ENCODE measurements around the gene HOXB9. TPM values are rescaled to one million over a fixed set of nuclear protein-coding genes. Genes with fewer than 3 reads are reported as not detected.
A peak's percentile ranks its signal among the peaks of the same experiment; 100 is the strongest.

Gene HOXB9
- total and polyA plus RNA-seq, 2 of the 13 experiments (the other 11 are each of a cell fraction or from before 2014, with no cell fraction given) = not detected

DNA sequence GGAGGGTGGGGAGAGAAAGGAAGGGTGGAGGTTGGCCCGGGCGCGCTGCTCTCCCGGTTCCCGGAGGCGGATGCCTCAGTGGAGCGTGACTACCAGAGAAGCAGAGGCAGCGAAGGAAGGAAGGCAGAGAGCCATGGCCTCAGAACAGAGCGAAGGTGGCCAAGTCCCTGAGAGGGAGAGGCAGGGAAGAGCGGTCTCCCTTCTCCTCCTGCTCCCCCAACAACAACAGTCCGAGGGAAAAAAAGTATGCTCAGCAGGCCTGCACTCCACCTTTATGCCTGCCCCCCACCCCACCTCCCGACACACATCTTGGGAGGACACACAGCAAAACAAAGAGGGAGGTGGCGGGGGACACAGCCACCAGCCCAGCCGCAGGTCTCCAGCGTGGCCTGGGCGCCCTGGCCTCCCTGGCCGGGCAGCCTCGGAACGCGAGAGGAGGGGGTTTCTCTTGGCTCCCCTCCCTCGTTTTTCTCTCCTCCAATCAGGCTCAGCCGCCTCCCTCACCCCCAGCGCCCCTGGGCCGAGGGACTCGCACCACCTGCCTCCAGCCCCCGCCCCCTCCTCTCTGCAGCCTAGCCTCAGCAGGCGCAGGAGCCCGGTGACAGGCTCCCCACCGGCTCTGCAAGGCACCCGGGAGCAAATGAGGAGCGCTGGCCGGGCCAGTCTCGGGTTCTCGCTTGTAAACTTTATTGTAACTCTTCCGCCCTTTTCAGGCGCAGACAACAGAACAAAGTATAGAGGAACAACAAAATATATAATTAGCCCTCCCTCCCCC is 14.3 kb downstream of the HOXB9 start:
- TF ChIP-seq ZNF768 (CRISPR knock-in tag; IDR thresholded peaks at IDR 0.05) = peak; percentile 32; the same call in 1 of the 2 replicates
- TF ChIP-seq PCBP1 (IDR thresholded peaks at IDR 0.05; ENCODE audit: borderline replicate concordance, low read depth, low read length) = 0 out of 2 replicates have a peak, but pooled peaks have one; percentile 21
- TF ChIP-seq ZFYVE20 (CRISPR knock-in tag; IDR thresholded peaks at IDR 0.05; ENCODE audit: borderline replicate concordance, low read depth) = no peak
- H4K20me1 ChIP-seq (ENCODE audit: insufficient read depth, low read length) = no peaks in the 10 kb centered on the region; the same call in 1 of the 2 replicates
- no peak for FAIRE-seq
- no peak for ATAC-seq
- WGBS (ENCODE audit: low lambda C conversion rate) = 27% methylated on average over 33 of the region's 36 CpGs
- H3K36me3 ChIP-seq (replicated peaks in 1 of 2; ENCODE audit: control insufficient read depth in 1 of 2, insufficient read depth in 2 of 2, low read length in 2 of 2) = no peaks in the 10 kb centered on the region
- no peak overlapping the region for H2AFZ ChIP-seq (ENCODE audit: low read length)
- intact Hi-C loops (cut with micrococcal nuclease; ENCODE audit: unreplicated experiment) = loop anchor here (2.0 kb wide), 1 partner anchor 459 kb away; no protein-coding TSS in a partner anchor
- no TSS peak for BruUV-seq (replicated peaks)
- no peak overlapping the region for H3K4me3 ChIP-seq (replicated peaks in 1 of 3; ENCODE audit: insufficient read depth in 1 of 3, low read depth in 2 of 3, low read length in 3 of 3)
- ChIA-PET CTCF (ENCODE audit: low intra/inter-chr PET ratio, low total read pairs) (interaction anchor here (1.4 kb wide), 1 partner anchor 10 kb away, joined by 4 read pairs; no protein-coding TSS in a partner anchor), POLR2A (no interaction called here)
- no peak for DNase-seq (ENCODE audit: low spot score)
- H3K27me3 ChIP-seq (ENCODE audit: control insufficient read depth in 1 of 2, insufficient read depth in 2 of 2, low read length in 2 of 2) = peaks cover 25 to 95% of the 10 kb centered on the region in 2 experiments; a peak in 4 of 5 replicates
- no peak overlapping the region for H3K9ac ChIP-seq (ENCODE audit: insufficient read depth, low read depth, low read length)
- in situ Hi-C loops (cut with HindIII; ENCODE audit: extremely low pct_ligation_motif_present, low pct_unique_long_range_greater_than_20kb) = loop anchor here (5.0 kb wide), 1 partner anchor 585 kb away; no protein-coding TSS in a partner anchor
- H3K4me2 ChIP-seq (ENCODE audit: low read depth, low read length) = no peak overlapping the region
- H3K9me3 ChIP-seq (ENCODE audit: low read length) = no peaks in the 10 kb centered on the region
- peaks cover 23% of the 10 kb centered on the region for H3K4me1 ChIP-seq (ENCODE audit: insufficient read depth, low read length)
- no peaks in the 10 kb centered on the region for H3K79me2 ChIP-seq (ENCODE audit: insufficient read depth, low read length)
- H3K27ac ChIP-seq (ENCODE audit: extremely low read length, insufficient read depth, low read length) = no peak overlapping the region

GRCh38 chr17:48611213-48611612 is 14.9 kb downstream of the HOXB9 start:
- intact Hi-C loops (cut with micrococcal nuclease; ENCODE audit: unreplicated experiment) = no loop called here

More at GRCh38 chr17:48611213-48611612, 14.9 kb downstream of the HOXB9 start:
- no peak for FAIRE-seq
- Histone ChIP-seq H3K9me3 (ENCODE audit: low read length) (no peaks in the 10 kb centered on the region), H3K4me3 (replicated peaks in 1 of 3; ENCODE audit: insufficient read depth in 1 of 3, low read depth in 2 of 3, low read length in 3 of 3) (no peak overlapping the region), H3K27ac (ENCODE audit: extremely low read length, insufficient read depth, low read length) (no peak overlapping the region), H4K20me1 (ENCODE audit: insufficient read depth, low read length) (no peaks in the 10 kb centered on the region; the same call in 1 of the 2 replicates), H3K36me3 (replicated peaks in 1 of 2; ENCODE audit: control insufficient read depth in 1 of 2, insufficient read depth in 2 of 2, low read length in 2 of 2) (no peaks in the 10 kb centered on the region), H2AFZ (ENCODE audit: low read length) (no peak overlapping the region), H3K4me2 (ENCODE audit: low read depth, low read length) (no peak overlapping the region), H3K27me3 (ENCODE audit: control insufficient read depth in 1 of 2, insufficient read depth in 2 of 2, low read length in 2 of 2) (peaks cover 23 to 95% of the 10 kb centered on the region in 2 experiments; a peak in 4 of 5 replicates), H3K9ac (ENCODE audit: insufficient read depth, low read depth, low read length) (no peak overlapping the region), H3K4me1 (ENCODE audit: insufficient read depth, low read length) (peaks cover 23% of the 10 kb centered on the region), H3K79me2 (ENCODE audit: insufficient read depth, low read length) (no peaks in the 10 kb centered on the region)
- no peak for DNase-seq (ENCODE audit: low spot score)
- TF ChIP-seq FOXM1 (CRISPR knock-in tag; IDR thresholded peaks at IDR 0.05) = no peak
- no peak for TF ChIP-seq USF2 (IDR thresholded peaks at IDR 0.05; ENCODE audit: low read depth, low read length)
- 0 out of 2 replicates have a peak, but pooled peaks have one; percentile 1 for TF ChIP-seq USF2 (CRISPR knock-in tag; IDR thresholded peaks at IDR 0.05; ENCODE audit: borderline replicate concordance)
- in situ Hi-C loops (cut with HindIII; ENCODE audit: extremely low pct_ligation_motif_present, low pct_unique_long_range_greater_than_20kb) = loop anchor here (5.0 kb wide), 1 partner anchor 584 kb away; no protein-coding TSS in a partner anchor
- CTCF ChIA-PET (ENCODE audit: low intra/inter-chr PET ratio, low total read pairs) = no interaction called here
- BruUV-seq (replicated peaks) = no TSS peak
- WGBS (ENCODE audit: low lambda C conversion rate) = 45% methylated on average over 22 of the region's 22 CpGs
- ATAC-seq = no peak
- POLR2A ChIA-PET = no interaction called here

Data from HepG2 (cell line).